Naive B cell (primary cell): Measurements from ENCODE around the gene PLEKHM3. TPM values are rescaled to one million over a fixed set of nuclear protein-coding genes. Genes with fewer than 3 reads are reported as not detected.
"Not testable (repeated sequence)": the region's sequence is repeated elsewhere in the genome, so short reads cannot be mapped to it uniquely, and the experiment has no call there.

Experiments
- ATAC-seq, 2 donors: fragments of 150-1000 bp; cut with Tn5 transposase; 2 replicates each; pipeline ENCODE4 v1.10.0; 2021; ENCODE audit warnings: low read depth in 2 of 2, mild to moderate bottlenecking in 2 of 2, moderate library complexity in 2 of 2
- DNase-seq: peaks from one replicate; pipeline ENCODE4 v3.0.0; 2022
- H3K27ac Mint-ChIP-seq, 6 donors: one replicate each; pipeline ENCODE4 v1.8.0; 2020 to 2022; ENCODE audit warnings: mild to moderate bottlenecking in 6 of 6, mixed read lengths in 6 of 6, moderate library complexity in 5 of 6, inconsistent platforms in 2 of 6
- H3K27me3 Mint-ChIP-seq, 3 donors: one replicate each; pipeline ENCODE4 v1.8.0; 2021 to 2022; ENCODE audit warnings: mixed read lengths in 3 of 3, mild to moderate bottlenecking in 1 of 3
- H3K36me3 Mint-ChIP-seq, 2 donors: one replicate each; pipeline ENCODE4 v1.8.0; 2020 to 2022; ENCODE audit warnings: mixed read lengths in 2 of 2, inconsistent platforms in 1 of 2, mild to moderate bottlenecking in 1 of 2
- H3K4me1 Mint-ChIP-seq, 3 donors: one replicate each; pipeline ENCODE4 v1.8.0; 2020 to 2022; ENCODE audit warnings: mixed read lengths in 3 of 3, inconsistent platforms in 1 of 3, mild to moderate bottlenecking in 1 of 3, moderate library complexity in 1 of 3
- H3K4me3 Mint-ChIP-seq, 8 donors: one replicate each; pipeline ENCODE4 v1.8.0; 2020 to 2022; ENCODE audit warnings: mild to moderate bottlenecking in 8 of 8, mixed read lengths in 8 of 8, moderate library complexity in 8 of 8, inconsistent platforms in 2 of 8
- H3K9me3 Mint-ChIP-seq, 7 donors: one replicate each; pipeline ENCODE4 v1.8.0; 2020 to 2022; ENCODE audit warnings: mixed read lengths in 7 of 7, mild to moderate bottlenecking in 5 of 7, inconsistent platforms in 2 of 7, moderate library complexity in 1 of 7
- polyA plus RNA-seq, 6 donors: library from polyadenylated mRNA; unstranded; fragments of 300-500 nt; fragmentation: Illumina TruSeq; gene quantifications; one replicate each; pipeline ENCODE4 v1.2.3, GENCODE V29; 2021; ENCODE audit warnings: low read depth in 6 of 6

The PLEKHM3 gene
- polyA plus RNA-seq, 6 donors from 2014 or later, result 1.3 to 7.7 (median 3.7) TPM

- no peak overlapping the region for H3K27ac Mint-ChIP-seq
- no peaks in the 10 kb centered on the region for H3K9me3 Mint-ChIP-seq
- H3K4me1 Mint-ChIP-seq, result no peaks in the 10 kb centered on the region
- ATAC-seq (no peak), DNase-seq (no peak)
- no peak overlapping the region for H3K4me3 Mint-ChIP-seq
- peaks cover 26 to 32% of the 10 kb centered on the region in 2 donors for H3K36me3 Mint-ChIP-seq
- no peaks in the 10 kb centered on the region for H3K27me3 Mint-ChIP-seq
Measured at GRCh38 chr2:207911856-207912255, 113.5 kb downstream of the PLEKHM3 start.

GRCh38 chr2:207911215-207911614, 114.1 kb downstream of the PLEKHM3 start:
- peaks cover 26 to 32% of the 10 kb centered on the region in 2 donors for H3K36me3 Mint-ChIP-seq
- no peaks in the 10 kb centered on the region for H3K27me3 Mint-ChIP-seq
- H3K4me1 Mint-ChIP-seq, result no peaks in the 10 kb centered on the region
- no peaks in the 10 kb centered on the region for H3K9me3 Mint-ChIP-seq
- ATAC-seq (no peak), DNase-seq (no peak)
- no peak overlapping the region for H3K27ac Mint-ChIP-seq
- H3K4me3 Mint-ChIP-seq, result no peak overlapping the region

GRCh38 chr2:207906495-207906894, 118.8 kb downstream of the PLEKHM3 start:
- H3K9me3 Mint-ChIP-seq, DNase-seq, H3K4me1 Mint-ChIP-seq, ATAC-seq, H3K27me3 Mint-ChIP-seq, H3K27ac Mint-ChIP-seq, H3K4me3 Mint-ChIP-seq: not testable (repeated sequence)
- H3K36me3 Mint-ChIP-seq, result peaks cover 12 to 18% of the 10 kb centered on the region in 2 donors

GRCh38 chr2:207905546-207905945, 119.8 kb downstream of the PLEKHM3 start:
- Mint-ChIP-seq H3K27ac (no peak overlapping the region), H3K4me3 (no peak overlapping the region), H3K27me3 (no peaks in the 10 kb centered on the region), H3K4me1 (no peaks in the 10 kb centered on the region), H3K9me3 (no peaks in the 10 kb centered on the region), H3K36me3 (peaks cover 11 to 16% of the 10 kb centered on the region in 2 donors)
- no peak for ATAC-seq
- no peak for DNase-seq

GRCh38 chr2:207903236-207903635, 122.1 kb downstream of the PLEKHM3 start:
- Mint-ChIP-seq H3K9me3 (no peaks in the 10 kb centered on the region), H3K4me1 (no peaks in the 10 kb centered on the region), H3K4me3 (no peak overlapping the region), H3K27ac (peak overlapping the region in 1 of 6 donors; percentile 40), H3K36me3 (peaks cover 10 to 24% of the 10 kb centered on the region in 2 donors), H3K27me3 (no peaks in the 10 kb centered on the region)
- DNase-seq, result no peak
- ATAC-seq, result no peak

GRCh38 chr2:207902821-207903220, 122.5 kb downstream of the PLEKHM3 start:
- no peaks in the 10 kb centered on the region for H3K9me3 Mint-ChIP-seq
- H3K27me3 Mint-ChIP-seq, result no peaks in the 10 kb centered on the region
- H3K4me3 Mint-ChIP-seq, result no peak overlapping the region
- peak overlapping the region in 1 of 6 donors; percentile 36 for H3K27ac Mint-ChIP-seq
- ATAC-seq (no peak), DNase-seq (no peak)
- H3K4me1 Mint-ChIP-seq, result no peaks in the 10 kb centered on the region
- H3K36me3 Mint-ChIP-seq, result peaks cover 10 to 24% of the 10 kb centered on the region in 2 donors

GRCh38 chr2:207901829-207902228, 123.5 kb downstream of the PLEKHM3 start:
- Mint-ChIP-seq H3K27me3 (no peaks in the 10 kb centered on the region), H3K27ac (no peak overlapping the region), H3K4me1 (no peaks in the 10 kb centered on the region), H3K36me3 (peaks cover 10 to 24% of the 10 kb centered on the region in 2 donors), H3K4me3 (no peak overlapping the region), H3K9me3 (no peaks in the 10 kb centered on the region)
- no peak for ATAC-seq
- DNase-seq, result no peak

- DNase-seq, result no peak
- H3K4me3 Mint-ChIP-seq, result no peak overlapping the region
- no peak for ATAC-seq
- H3K27me3 Mint-ChIP-seq, result no peaks in the 10 kb centered on the region
- no peaks in the 10 kb centered on the region for H3K4me1 Mint-ChIP-seq
- no peaks in the 10 kb centered on the region for H3K9me3 Mint-ChIP-seq
- peaks cover 10 to 24% of the 10 kb centered on the region in 2 donors for H3K36me3 Mint-ChIP-seq
- no peak overlapping the region for H3K27ac Mint-ChIP-seq
Measured at GRCh38 chr2:207901401-207901800, 123.9 kb downstream of the PLEKHM3 start.

GRCh38 chr2:207898354-207898695, 127.0 kb downstream of the PLEKHM3 start:
- DNase-seq, result no peak
- H3K27ac Mint-ChIP-seq, result no peak overlapping the region
- H3K36me3 Mint-ChIP-seq, result peaks cover 10 to 20% of the 10 kb centered on the region in 2 donors
- H3K4me1 Mint-ChIP-seq, result no peaks in the 10 kb centered on the region
- no peak overlapping the region for H3K4me3 Mint-ChIP-seq
- no peaks in the 10 kb centered on the region for H3K9me3 Mint-ChIP-seq
- ATAC-seq, result no peak
- no peaks in the 10 kb centered on the region for H3K27me3 Mint-ChIP-seq

- ATAC-seq, result no peak
- H3K27ac Mint-ChIP-seq, result no peak overlapping the region
- DNase-seq, result no peak
- H3K9me3 Mint-ChIP-seq, result no peaks in the 10 kb centered on the region
- H3K36me3 Mint-ChIP-seq, result peaks cover 10 to 21% of the 10 kb centered on the region in 2 donors
- no peaks in the 10 kb centered on the region for H3K27me3 Mint-ChIP-seq
- H3K4me3 Mint-ChIP-seq, result no peak overlapping the region
- no peaks in the 10 kb centered on the region for H3K4me1 Mint-ChIP-seq
Measured at GRCh38 chr2:207897541-207898353, 127.6 kb downstream of the PLEKHM3 start.

GRCh38 chr2:207896525-207897285, 128.6 kb downstream of the PLEKHM3 start:
- Mint-ChIP-seq H3K27me3 (no peaks in the 10 kb centered on the region), H3K4me3 (no peak overlapping the region), H3K36me3 (peaks cover 10 to 21% of the 10 kb centered on the region in 2 donors), H3K4me1 (no peaks in the 10 kb centered on the region), H3K27ac (no peak overlapping the region), H3K9me3 (no peaks in the 10 kb centered on the region)
- DNase-seq (no peak), ATAC-seq (no peak)

GRCh38 chr2:207895274-207895860, 130.0 kb downstream of the PLEKHM3 start:
- Mint-ChIP-seq H3K4me1 (no peaks in the 10 kb centered on the region), H3K27me3 (no peaks in the 10 kb centered on the region), H3K36me3 (peaks cover 0 to 13% of the 10 kb centered on the region in 2 donors), H3K27ac (peak overlapping the region in 1 of 6 donors; percentile 73), H3K4me3 (no peak overlapping the region), H3K9me3 (no peaks in the 10 kb centered on the region)
- ATAC-seq (no peak), DNase-seq (no peak)

- H3K4me1 Mint-ChIP-seq, result peaks cover 3 to 7% (median 6%) of the 10 kb centered on the region in 3 donors
- H3K9me3 Mint-ChIP-seq, result no peaks in the 10 kb centered on the region
- peaks cover 0 to 3% of the 10 kb centered on the region in 2 donors for H3K36me3 Mint-ChIP-seq
- H3K27ac Mint-ChIP-seq, result peak overlapping the region in 1 of 6 donors; percentile 62
- no peak overlapping the region for H3K4me3 Mint-ChIP-seq
- ATAC-seq, result no peak
- DNase-seq, result no peak
- no peaks in the 10 kb centered on the region for H3K27me3 Mint-ChIP-seq
Measured at GRCh38 chr2:207892716-207893402, 132.5 kb downstream of the PLEKHM3 start.
